Left ventricle myocardium inferior (tissue), 1 donor: ENCODE measurements around the gene TFDP2. TPM values are rescaled to one million over a fixed set of nuclear protein-coding genes. Genes with fewer than 3 reads are reported as not detected.
A peak's percentile ranks its signal among the peaks of the same experiment; 100 is the strongest.

Experiments used
- DNase-seq: peaks from one replicate; pipeline ENCODE4 v3.0.0-alpha.2; 2020
- H3K27ac ChIP-seq: fragments of 200-600 bp; replicated peaks from 2 replicates; pipeline ENCODE4 v1.8.0; 2021
- H3K27me3 ChIP-seq: fragments of 200-600 bp; 2 replicates; pipeline ENCODE4 v1.8.0; 2021; ENCODE audit warnings: low read depth
- H3K36me3 ChIP-seq: fragments of 200-600 bp; 2 replicates; pipeline ENCODE4 v1.8.0; 2021
- H3K4me1 ChIP-seq: fragments of 200-600 bp; 2 replicates; pipeline ENCODE4 v1.8.0; 2021
- H3K4me3 ChIP-seq: fragments of 200-600 bp; 2 replicates; pipeline ENCODE4 v1.8.0; 2021; ENCODE audit warnings: mild to moderate bottlenecking, moderate library complexity
- H3K9me3 ChIP-seq: fragments of 200-600 bp; replicated peaks from 2 replicates; pipeline ENCODE4 v1.8.0; 2021
- intact Hi-C: fragments of 100-400 bp; cut with micrococcal nuclease; formaldehyde crosslinking; loops from one replicate; pipeline ENCODE4 v1.11.0; 2022
- long read RNA-seq: library from polyadenylated mRNA; unstranded; transcript quantifications from one replicate; pipeline ENCODE4 v2.0.0, GENCODE V29; 2021
- total RNA-seq: library from RNA; stranded (reverse); fragmentation: NEBNext Ultra II Directional; extraction: Animal tissue kit (Norgen Biotek cat#: 25700); gene quantifications from one replicate; pipeline ENCODE4 v1.2.1, GENCODE V29; 2021
- TF ChIP-seq, protein P1 (sequence below): fragments of 200-600 bp; IDR thresholded peaks from 2 replicates; pipeline ENCODE4 v1.8.0; 2021; ENCODE audit warnings: antibody characterized with exemption, mild to moderate bottlenecking, borderline replicate concordance
- donor health status: DM: no; HTN: yes; CAD: no; lungs with severe emphysema.

Gene TFDP2
- total RNA-seq: 67.1 TPM
- long read RNA-seq, full-length matches to known transcripts: 13 of 54 reads
- long read RNA-seq, partial matches to known transcripts: 2 of 54 reads
- long read RNA-seq, other reads (novel, unspliced or antisense): 39 of 54 reads

DNA sequence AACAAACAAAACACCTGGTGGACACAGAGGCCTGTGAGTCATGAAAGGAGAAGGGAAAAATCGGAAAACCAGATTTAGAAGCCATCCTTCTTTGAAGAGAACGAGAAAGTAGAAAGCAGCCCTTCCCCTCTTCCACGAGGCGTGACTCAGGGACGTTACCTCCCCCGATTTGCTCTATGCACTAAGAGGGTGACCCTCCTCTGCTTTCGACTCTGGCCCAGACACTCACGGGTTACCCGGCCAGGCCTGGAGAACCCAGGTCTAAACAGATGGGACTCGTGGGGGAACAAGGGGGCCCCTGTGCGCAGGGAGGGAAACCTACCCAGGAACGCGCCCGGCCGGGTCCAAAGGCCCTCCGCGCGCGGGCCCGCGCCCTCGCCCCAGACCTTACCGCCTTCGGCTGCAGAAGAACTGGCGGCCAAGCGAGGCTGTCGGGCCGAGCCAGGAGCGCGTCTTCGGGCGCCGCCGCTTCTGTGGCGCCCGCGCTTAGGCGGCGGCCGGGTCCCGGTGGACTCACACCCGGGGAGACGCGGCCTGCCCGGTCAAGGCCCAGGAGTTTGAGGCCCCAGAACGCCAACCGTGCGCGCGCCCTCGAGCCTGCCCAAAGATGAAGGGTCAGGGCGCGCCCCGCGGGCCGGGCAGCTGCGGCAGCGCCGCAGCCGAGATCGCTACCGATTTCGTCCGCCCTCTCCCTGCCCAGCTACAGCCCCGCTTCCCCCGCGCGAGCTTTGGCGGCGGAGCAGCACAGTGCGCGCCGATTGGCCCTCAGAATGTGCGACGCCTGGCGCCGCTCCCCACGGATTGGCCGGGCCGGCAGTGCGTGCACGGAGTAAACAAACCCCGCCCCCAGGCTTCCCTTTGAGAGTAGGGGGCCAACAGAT lies at the start of gene TFDP2:
Gene TFDP2 (minus strand): TSS at position 753 of the 881 bp plus-strand sequence. CDS start 47,795 bp downstream, outside the sequence.
- H3K4me3 ChIP-seq: peak within 1 kb of the TSS; percentile 90
- H3K9me3 ChIP-seq: no peaks in the 10 kb centered on the region
- peak; percentile 92 for DNase-seq
- TF ChIP-seq, protein P1, sequence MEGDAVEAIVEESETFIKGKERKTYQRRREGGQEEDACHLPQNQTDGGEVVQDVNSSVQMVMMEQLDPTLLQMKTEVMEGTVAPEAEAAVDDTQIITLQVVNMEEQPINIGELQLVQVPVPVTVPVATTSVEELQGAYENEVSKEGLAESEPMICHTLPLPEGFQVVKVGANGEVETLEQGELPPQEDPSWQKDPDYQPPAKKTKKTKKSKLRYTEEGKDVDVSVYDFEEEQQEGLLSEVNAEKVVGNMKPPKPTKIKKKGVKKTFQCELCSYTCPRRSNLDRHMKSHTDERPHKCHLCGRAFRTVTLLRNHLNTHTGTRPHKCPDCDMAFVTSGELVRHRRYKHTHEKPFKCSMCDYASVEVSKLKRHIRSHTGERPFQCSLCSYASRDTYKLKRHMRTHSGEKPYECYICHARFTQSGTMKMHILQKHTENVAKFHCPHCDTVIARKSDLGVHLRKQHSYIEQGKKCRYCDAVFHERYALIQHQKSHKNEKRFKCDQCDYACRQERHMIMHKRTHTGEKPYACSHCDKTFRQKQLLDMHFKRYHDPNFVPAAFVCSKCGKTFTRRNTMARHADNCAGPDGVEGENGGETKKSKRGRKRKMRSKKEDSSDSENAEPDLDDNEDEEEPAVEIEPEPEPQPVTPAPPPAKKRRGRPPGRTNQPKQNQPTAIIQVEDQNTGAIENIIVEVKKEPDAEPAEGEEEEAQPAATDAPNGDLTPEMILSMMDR: no peak
- intact Hi-C loops: no loop called here
- no peaks in the 10 kb centered on the region for H3K27me3 ChIP-seq
- no peaks in the 10 kb centered on the region for H3K36me3 ChIP-seq
- H3K4me1 ChIP-seq: peaks cover 28% of the 10 kb centered on the region
- H3K27ac ChIP-seq: peak within 1 kb of the TSS; percentile 88

DNA sequence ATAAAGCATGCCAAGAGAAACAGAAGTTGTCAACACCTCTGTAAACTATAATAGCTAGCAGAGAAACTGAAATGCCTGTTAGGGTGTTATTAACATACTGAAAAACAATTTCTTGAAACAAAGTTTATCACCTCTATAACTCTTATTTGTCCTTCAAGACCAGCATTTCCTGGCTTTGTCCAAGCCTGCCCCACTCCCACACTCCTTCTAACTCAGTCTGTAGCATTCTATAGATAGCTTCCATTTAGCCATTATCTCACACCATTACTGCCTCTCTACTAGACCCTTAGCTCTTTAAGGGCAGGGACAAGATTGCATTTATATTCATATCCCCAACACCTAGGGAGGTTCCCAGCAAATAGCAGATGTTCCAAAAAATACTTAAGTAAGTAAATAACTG lies 39.5 kb upstream of the TFDP2 start:
- Histone ChIP-seq H3K9me3 (no peaks in the 10 kb centered on the region), H3K27ac (no peak overlapping the region), H3K4me3 (no peak overlapping the region), H3K36me3 (peaks cover 48% of the 10 kb centered on the region), H3K4me1 (peaks cover 11% of the 10 kb centered on the region), H3K27me3 (no peaks in the 10 kb centered on the region)
- intact Hi-C loops: no loop called here
- TF ChIP-seq, protein P1: no peak
- DNase-seq: no peak

GRCh38 chr3:142180761-142181362 lies 31.5 kb upstream of the TFDP2 start:
- TF ChIP-seq, protein P1: peak; percentile 64
- Histone ChIP-seq H3K4me1 (no peaks in the 10 kb centered on the region), H3K27me3 (no peaks in the 10 kb centered on the region), H3K9me3 (no peaks in the 10 kb centered on the region), H3K27ac (no peak overlapping the region), H3K36me3 (peaks cover 76% of the 10 kb centered on the region), H3K4me3 (no peak overlapping the region)
- peak; percentile 26 for DNase-seq
- intact Hi-C loops: loop anchor here (5.0 kb wide), 1 partner anchor 96 kb away; no protein-coding TSS in a partner anchor

- intact Hi-C loops: no loop called here
- Histone ChIP-seq H3K4me3 (no peak overlapping the region), H3K4me1 (no peaks in the 10 kb centered on the region), H3K27ac (no peak overlapping the region), H3K27me3 (no peaks in the 10 kb centered on the region), H3K36me3 (peaks cover 67% of the 10 kb centered on the region), H3K9me3 (no peaks in the 10 kb centered on the region)
- DNase-seq: no peak
- TF ChIP-seq, protein P1: no peak
These were observed 26.1 kb upstream of the TFDP2 start for GRCh38 chr3:142175478-142175877.

DNA sequence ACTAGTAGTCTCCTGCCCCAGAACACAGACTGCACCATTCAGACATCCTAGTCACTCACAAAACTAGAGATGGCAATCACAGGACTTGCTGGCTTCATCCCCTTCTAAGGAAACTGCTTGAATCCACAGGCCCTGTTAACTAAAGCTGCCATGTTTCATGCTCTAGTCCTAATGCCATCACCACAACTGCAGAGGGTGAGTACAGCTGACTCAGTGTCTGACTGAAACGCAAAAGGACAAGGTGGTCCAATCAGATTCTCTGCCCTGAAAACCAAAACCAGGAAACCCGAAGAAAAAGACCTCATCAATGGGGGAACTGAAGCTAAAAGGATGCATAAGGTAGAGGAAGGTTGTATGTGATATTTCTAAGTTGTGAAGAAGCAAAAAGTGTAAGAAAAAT lies 25.2 kb upstream of the TFDP2 start:
- Histone ChIP-seq H3K9me3 (no peaks in the 10 kb centered on the region), H3K27ac (no peak overlapping the region), H3K27me3 (no peaks in the 10 kb centered on the region), H3K4me1 (no peaks in the 10 kb centered on the region), H3K4me3 (no peak overlapping the region), H3K36me3 (peaks cover 68% of the 10 kb centered on the region)
- TF ChIP-seq, protein P1: no peak
- DNase-seq: no peak
- intact Hi-C loops: no loop called here
